IPS-11a (cell line): ENCODE data around the gene DDX25.

ENCODE experiments used
- H3K4me3 ChIP-seq: one replicate; pipeline ENCODE4 v1.5.1; 2013; ENCODE audit warnings: low read depth, low read length, control low read depth

DDX25 gene

GRCh38 chr11:125948278-125949051, 44.2 kb downstream of the DDX25 start:
- no peak overlapping the region for H3K4me3 ChIP-seq

DNA sequence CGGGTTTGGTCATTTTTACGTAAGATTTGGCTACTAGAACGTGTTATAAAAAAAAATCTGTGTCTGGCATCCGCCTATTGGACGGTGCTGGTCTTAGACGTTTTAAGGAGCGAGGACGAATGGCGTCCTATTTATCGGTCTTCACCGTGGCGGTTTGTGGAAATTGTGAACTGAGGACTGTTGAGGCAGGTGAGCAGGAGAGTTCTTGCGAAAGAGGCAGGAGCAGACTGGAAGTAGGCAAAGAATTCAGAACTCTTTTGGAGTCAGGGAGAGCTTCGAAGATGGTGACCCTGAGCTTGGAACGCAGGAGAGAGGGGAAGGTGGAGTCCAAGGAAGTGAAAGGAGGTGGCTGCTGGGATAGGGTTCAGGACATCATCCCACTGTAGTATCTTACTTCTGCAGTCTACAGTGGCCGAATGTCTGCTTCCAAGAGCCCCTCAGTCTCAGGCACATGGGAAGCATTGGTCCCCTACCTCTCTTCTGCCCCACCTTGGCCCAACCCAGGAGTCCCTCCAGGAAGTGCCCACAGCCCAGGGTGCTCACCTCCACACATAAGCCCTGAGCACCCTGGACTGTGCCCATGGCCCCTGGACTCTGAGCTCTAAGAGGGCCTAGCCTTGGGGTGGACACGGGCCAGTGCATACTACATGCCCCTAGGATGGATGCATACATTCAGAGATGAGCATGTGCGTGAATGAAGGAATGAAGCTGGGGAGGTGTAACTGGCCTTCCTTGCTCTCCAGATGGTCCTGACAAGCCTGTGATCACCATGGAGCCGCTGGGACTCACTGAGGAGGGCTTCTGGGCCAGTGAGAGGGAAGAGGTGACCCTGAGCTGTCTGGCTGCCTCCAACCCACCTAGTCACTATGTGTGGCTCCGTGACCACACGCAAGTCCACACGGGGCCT, 45.2 kb downstream of the DDX25 start:
- H3K4me3 ChIP-seq, result no peak overlapping the region

DNA sequence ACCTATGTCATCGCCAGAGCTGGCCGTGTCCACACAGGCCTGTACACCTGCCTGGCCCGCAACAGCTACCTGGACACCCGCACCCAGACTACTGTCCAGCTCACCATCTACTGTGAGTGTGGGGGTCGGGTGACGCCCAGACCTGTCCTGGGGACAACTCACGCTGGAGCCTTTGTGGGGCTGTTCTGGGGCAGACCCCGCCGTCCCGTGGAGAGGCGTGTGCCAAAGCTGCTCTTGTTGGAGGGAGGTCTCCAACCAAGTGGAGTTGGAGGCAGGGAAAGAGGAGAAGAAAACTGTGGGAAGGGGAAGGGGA, 45.8 kb downstream of the DDX25 start:
- no peak overlapping the region for H3K4me3 ChIP-seq

GRCh38 chr11:125950696-125951651, 46.7 kb downstream of the DDX25 start:
- no peak overlapping the region for H3K4me3 ChIP-seq

- no peak overlapping the region for H3K4me3 ChIP-seq
These were observed 47.4 kb downstream of the DDX25 start for GRCh38 chr11:125951731-125952130.

DNA sequence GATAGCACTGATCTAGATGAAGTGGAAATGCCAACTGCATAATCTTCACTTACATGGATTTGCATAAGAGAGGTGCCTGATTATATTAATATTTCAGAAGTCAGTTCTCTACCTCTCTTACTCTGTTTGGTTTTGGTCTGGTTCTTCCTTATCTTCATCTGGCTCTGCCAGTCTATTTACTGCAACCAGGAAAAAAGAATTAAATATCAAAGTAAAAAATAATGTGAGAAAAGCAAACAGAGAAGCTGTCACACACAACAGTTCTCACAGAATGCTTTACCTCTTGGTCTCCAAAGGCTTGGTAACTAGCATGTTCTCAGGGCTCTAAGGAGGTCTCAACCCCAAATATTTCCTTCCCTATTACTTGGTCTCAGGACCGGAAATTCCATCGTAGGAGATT, 48.3 kb downstream of the DDX25 start:
- H3K4me3 ChIP-seq, result no peak overlapping the region

GRCh38 chr11:125952973-125953372, 48.7 kb downstream of the DDX25 start:
- H3K4me3 ChIP-seq, result no peak overlapping the region

DNA sequence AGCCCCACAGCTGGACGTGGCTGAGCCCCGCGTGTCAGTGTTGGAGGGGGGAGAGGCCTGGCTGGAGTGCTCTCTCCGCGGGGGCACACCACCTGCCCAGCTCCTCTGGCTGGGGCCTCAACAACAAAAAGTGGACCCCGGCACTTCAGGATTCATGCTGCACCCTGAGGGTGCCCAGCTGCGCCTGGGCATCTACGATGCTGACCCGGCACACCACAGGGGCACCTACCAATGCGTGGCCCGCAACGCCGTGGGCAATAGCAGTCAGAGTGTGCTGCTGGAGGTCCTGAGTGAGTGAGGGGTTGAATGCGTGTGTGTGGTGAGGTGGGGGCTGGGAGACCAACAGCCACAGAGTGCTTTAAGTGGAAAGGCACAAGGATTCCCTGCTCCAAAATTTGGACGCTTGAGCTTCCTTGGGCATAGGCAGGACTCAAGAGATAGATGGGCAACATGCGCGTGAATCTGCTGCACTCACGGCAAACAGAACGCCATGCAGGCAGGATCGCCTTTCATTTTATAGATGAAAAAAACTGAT, 49.2 kb downstream of the DDX25 start:
- H3K4me3 ChIP-seq, result no peak overlapping the region

DNA sequence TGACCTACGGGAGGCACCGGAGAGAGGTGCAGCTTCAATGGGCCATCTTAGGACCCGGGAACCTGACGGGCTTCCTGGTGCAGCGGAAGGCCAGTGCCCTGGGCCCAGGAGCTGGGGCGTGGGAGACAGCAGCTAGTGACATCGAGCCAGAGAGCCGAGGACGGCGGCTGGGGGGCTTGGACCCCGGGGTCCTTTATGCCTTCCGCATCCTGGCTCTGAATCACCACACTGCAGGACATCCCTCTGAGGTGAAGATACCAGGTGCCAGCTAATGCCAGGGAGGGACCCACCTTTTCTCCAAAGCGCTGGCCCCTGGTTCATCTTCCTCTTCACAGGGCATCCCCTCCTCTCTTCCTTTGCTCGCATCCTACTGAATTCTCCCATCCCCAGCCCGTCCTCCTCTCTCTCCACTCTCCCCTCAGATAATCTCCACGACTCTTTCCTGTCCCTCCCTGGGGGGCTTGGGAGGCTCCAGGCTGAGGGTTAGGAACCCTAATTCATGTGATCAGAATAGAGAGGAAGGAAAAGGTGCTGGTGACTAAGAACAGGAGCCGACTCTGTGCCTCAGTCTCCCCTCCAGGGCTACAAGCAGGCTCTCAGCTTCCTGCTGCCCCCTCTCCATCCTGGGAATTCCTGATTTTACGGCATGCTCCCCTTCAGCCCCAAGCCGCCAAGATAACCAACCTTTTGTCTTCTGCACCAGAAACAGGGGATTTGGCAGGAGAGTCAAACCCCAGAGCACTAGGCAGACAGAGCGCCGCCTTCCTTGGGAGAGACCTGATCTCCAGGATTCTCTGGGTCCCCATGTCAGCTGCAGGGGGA, 50.0 kb downstream of the DDX25 start:
- H3K4me3 ChIP-seq, result no peak overlapping the region

- no peak overlapping the region for H3K4me3 ChIP-seq
These were observed 50.8 kb downstream of the DDX25 start for GRCh38 chr11:125954945-125955640.

DNA sequence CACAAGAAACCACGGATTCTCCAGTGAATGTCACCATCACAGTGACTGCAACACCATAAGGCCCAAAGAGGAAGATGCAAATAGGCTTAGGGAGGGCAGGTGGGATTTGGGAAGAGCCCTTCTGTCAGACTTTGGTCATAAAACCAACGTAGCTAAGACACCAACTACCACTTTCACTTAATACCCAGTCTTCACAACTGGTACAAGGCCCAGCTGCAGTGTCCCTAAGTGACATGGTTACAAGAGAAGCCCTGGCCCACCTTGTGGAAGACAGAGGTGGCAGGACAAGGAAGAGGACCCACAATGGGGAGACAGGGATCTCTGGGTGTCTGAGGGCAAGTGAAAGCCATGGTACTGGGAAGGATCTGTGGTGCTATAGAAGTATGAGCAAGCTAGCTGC, 51.5 kb downstream of the DDX25 start:
- no peak overlapping the region for H3K4me3 ChIP-seq

- no peak overlapping the region for H3K4me3 ChIP-seq
These were observed 52.3 kb downstream of the DDX25 start for GRCh38 chr11:125956391-125957134.

- no peak overlapping the region for H3K4me3 ChIP-seq
These were observed 53.5 kb downstream of the DDX25 start for GRCh38 chr11:125957618-125958332.

- no peak overlapping the region for H3K4me3 ChIP-seq
These were observed 54.6 kb downstream of the DDX25 start for GRCh38 chr11:125958872-125959400.

- no peak overlapping the region for H3K4me3 ChIP-seq
These were observed 55.2 kb downstream of the DDX25 start for GRCh38 chr11:125959511-125959910.

- H3K4me3 ChIP-seq, result no peak overlapping the region
These were observed 55.6 kb downstream of the DDX25 start for GRCh38 chr11:125959931-125960330.

DNA sequence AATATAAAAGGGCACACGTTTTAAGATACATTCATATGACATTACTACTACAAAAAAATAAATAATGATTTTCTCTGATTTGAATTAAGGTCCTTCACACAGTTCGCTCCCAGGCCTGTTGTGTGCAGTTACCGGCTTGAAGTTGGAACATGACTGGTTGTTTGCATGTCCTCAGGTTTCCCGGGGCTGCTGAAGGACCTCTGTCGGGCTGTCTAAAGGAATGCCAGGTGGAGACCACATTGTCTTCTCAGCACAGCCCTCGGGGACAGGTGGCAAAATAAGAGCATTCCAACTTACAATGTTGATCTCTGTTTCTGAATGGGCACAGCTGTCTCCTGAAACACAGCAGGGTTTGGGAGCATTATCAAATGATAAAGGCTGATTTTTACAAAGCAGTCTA, 56.5 kb downstream of the DDX25 start:
- H3K4me3 ChIP-seq, result no peak overlapping the region

DNA sequence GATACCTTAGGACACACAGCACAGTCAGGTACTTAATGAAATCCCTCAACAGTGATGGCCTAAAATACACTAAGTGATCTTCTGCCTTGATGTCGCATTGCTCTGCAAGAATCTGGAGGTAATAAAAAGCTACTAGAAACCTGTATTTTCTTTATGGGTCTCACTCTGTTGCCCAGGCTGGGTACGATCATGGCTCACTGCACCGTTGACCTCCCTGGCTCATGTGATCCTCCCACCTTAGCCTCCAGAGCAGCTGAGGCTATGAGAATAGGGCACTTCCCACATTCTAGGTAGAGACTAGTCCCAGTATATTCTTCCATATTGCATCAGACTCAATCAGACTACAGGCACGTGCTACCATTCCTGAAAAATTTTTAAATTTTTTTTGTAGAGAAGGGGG, 63.2 kb downstream of the DDX25 start:
- H3K4me3 ChIP-seq, result no peak overlapping the region
